ENCODE data around the gene NRP2. TPM values are rescaled to one million over a fixed set of nuclear protein-coding genes. Genes with fewer than 3 reads are reported as not detected.

Gene NRP2
- polyA plus RNA-seq, 5 donors, result 41.2 to 64.8 (median 59.7) TPM

GRCh38 chr2:205686056-205686782 lies 3.9 kb downstream of the NRP2 start:
- peak in 1 of 2 donors; percentile 34 for DNase-seq

GRCh38 chr2:205686783-205687640 lies 4.7 kb downstream of the NRP2 start:
- DNase-seq, result peak in 1 of 2 donors; percentile 57

DNA sequence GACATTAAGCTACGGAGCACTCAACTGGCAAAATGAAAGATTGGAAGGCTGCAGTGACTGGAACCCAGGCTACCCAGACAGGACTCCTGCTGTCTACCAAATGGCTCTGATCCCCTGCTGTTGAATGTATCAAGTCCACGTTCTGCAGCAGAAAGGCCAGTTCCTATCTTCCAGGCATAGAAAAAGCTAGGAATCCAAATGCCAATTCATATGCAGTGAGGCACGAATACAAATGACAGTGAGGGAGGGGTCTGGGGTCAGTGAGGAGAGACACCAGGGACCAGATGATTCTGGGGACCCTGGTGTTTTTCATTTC lies 5.3 kb downstream of the NRP2 start:
- DNase-seq, result no peak

DNA sequence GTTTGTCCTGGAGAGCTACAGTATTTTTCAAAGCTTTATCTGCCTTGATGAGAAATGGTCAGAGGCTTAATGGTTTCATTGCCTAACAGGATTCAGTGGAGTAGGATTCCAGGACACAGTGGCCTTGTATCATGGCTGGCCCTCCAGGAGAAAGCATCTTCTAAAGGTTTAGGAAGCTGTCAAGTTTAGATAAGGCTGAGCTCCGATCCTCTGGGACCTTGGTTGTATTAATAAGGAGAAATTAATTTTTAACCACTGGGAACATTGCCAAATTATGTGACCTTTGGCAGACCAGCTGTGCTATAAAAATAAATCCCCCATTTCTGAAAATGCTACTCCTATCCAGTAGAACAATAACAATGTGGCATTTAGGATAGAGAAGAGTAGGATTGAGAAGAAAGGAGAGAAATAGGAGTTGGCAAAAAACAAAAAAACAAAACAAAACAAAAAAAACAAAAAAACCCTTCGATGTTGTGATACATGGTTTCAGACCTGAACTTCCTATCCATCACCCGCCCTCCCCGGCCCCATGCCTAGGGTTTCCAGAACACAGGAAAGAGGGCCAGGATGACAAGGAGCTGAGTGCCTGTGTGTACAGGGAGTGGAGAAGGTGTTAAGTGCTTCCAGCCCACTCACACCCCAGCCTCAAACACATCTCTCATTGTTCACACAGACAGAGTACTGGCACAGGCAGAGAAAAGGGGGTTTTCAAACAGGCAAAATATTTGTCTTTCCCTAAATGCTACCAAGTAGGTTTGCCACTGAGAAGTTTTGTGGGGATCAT lies 6.3 kb downstream of the NRP2 start:
- no peak for DNase-seq

- no peak for DNase-seq
Observed at GRCh38 chr2:205689820-205690219, 7.5 kb downstream of the NRP2 start.

- no peak for DNase-seq
Observed at GRCh38 chr2:205692104-205692503, 9.8 kb downstream of the NRP2 start.

DNA sequence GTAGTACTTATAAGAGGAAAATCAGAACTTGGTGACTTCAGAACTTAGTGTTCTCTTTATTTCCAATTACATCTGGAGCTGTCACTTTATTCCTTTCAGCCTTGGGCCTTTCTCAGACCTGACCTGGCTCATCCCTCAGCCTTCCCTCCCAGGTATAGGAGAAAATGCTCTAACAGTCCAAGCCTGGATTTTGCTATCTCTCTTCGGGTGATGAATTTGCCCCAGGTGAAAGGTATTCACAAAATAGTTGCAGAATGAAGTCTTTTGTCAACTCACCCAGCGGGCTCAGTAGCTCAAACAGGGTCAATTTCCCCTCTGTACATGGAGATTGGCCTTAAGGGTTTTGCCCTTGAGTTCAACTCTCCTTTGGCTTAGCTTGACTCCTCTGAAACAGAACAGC lies 12.0 kb downstream of the NRP2 start:
- no peak for DNase-seq

GRCh38 chr2:205695460-205695991 lies 13.2 kb downstream of the NRP2 start:
- no peak for DNase-seq

- no peak for DNase-seq
Observed at GRCh38 chr2:205696331-205696926, 14.1 kb downstream of the NRP2 start.

- no peak for DNase-seq
Observed at GRCh38 chr2:205696927-205697441, 14.7 kb downstream of the NRP2 start.

DNA sequence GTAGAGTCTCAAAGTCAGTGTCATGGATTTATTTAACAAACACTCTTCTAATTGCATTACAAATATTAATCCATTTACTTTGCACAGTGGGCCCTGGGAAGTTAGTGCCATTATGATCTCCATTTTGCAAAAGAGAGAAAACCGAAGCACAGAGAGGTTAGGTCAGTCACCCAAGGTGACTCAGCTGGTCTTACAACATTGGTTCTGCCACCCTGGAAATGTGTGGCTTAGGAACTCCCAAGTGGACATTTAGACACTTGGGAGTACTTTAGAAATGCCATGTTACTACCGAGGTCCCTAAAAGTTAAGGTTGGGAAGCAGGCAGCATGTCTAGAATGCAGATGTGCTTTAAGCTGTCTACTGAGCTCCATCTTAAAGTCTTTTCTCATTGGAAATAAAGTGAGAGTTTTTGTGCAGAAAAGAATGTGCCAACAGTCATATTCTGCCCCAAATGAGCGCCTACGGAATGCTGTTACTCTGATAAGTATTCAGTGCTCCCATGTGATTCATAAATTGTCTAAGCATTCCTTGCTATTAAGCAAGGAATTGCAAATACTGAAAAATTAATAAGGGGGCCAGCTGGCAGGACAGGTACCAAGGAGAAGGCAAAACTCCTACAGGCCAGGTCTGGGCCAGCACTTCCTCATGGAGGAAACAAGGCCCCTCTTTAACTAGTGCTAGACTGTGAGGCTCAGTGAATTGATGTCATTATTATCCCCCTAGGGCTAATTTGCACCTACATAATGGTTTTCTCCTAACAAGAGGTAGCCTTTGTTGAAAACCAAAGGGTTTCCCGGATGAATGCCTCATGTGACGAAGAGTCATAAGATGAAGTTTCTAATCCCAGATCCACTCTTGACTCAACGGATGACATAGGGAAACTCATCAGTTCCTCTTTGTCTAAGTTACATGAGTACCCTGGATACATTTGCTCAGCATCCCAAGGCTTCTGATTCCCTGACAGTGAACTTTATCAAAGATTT lies 16.3 kb downstream of the NRP2 start:
- no peak for DNase-seq

DNA sequence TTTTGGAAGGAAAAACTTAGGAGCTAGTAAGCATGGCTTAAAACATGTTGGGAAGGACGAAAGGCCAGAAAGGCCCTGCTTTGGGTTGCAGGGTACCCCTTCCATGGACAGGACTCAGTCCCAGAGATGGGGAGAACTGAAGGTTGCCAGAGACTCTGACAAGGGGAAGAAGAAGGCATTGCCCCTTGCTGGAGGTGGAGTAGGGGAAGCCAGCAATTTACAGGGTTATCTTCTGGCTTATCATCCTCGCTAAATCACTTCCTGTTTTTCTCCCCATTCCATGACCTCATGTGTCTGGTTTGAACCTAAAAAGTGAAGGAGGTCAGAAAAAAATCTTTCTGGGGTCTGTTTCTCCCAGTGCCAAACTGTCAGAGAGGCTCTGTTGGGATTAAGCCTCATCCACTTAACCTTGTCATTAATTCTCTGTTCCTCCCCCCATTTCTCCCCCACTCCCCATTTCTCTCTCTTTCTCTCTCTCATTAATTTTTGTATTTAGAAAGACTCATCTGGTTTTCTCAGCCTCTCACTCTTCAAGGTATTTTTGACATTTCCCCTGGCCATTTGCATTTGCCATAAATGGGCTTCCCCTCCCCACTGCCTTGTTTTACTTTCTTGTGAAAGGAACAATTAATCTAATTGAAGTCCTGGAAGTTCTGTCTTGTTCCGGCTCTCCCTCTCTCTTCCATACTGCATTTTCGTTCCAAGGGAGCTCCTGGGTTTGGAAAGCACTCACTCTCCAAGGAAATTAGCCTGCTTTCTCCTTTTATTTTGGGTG lies 17.4 kb downstream of the NRP2 start:
- DNase-seq, result no peak

DNA sequence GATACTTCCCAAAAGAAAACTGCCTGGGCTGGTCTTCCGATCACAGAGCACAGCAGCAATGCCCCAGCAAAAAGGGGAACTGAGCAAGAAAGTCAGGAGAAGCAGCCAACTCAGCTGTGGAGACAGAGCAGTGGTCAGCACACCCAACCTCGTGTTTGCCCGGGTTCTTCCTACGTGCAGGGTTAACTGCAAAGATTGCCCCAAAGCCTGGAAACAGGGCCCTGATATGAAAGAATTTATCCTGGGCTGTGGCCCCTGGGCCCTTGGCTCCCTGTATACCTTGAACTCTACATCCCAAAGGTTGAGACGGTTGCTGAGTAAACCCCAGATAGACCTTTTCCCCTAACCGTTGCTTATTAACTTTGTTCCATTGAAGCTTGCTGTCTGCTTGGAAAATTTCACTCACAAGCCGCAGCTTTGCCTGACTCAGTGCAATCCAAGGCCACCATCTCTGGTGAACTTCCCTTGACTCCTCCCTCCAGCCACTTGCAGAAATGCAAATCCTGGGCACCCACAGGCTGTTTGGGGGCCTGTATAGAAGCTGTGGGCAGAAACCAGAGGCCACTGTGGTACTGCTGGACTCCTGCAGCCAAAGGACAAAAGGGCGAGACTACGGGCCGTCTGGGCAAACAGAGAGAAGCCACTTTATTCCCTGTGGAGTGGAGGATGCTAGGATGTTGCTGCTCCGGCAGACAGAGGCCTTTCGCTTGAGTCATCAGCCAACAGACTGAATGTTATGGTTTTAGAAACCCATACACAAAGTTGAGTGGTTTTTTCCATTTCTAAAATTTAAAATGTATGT lies 18.2 kb downstream of the NRP2 start:
- no peak for DNase-seq

DNA sequence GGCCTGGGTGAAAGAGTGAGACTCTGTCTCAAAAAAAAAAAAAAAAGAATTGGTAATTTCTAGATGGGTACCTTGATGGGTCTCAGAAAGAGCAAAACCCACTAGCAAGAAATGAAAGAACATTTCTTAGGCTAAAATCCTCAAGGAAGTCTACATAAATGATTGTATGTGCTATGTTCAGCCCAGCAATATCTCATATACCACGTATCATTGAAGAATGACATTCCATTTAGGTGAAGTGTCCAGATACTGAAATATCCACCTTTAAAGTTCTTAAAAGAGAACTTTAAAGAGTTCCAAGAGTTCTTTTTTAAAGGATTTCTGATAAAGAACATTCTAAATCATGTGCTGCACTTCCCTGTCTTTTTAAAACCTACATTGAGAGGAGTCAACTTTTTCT lies 19.2 kb downstream of the NRP2 start:
- no peak for DNase-seq

- no peak for DNase-seq
Observed at GRCh38 chr2:205702576-205702975, 20.3 kb downstream of the NRP2 start.

- no peak for DNase-seq
Observed at GRCh38 chr2:205703471-205704126, 21.3 kb downstream of the NRP2 start.

- no peak for DNase-seq
Observed at GRCh38 chr2:205704127-205704741, 21.9 kb downstream of the NRP2 start.

All from right lung (tissue), 5 donors.